Activated effector memory CD4-positive, alpha-beta T cell treated with Interleukin-2 at 50 U/mL for 16 hours (primary cell): ENCODE results near the gene TMEM242.
A peak's percentile ranks its signal among the peaks of the same experiment; 100 is the strongest.
"Not testable (repeated sequence)": the region's sequence is repeated elsewhere in the genome, so short reads cannot be mapped to it uniquely, and the experiment has no call there.

ENCODE experiments used
- DNase-seq: peaks from one replicate; pipeline ENCODE4 v3.0.0-alpha.2; 2020

The TMEM242 gene

DNA sequence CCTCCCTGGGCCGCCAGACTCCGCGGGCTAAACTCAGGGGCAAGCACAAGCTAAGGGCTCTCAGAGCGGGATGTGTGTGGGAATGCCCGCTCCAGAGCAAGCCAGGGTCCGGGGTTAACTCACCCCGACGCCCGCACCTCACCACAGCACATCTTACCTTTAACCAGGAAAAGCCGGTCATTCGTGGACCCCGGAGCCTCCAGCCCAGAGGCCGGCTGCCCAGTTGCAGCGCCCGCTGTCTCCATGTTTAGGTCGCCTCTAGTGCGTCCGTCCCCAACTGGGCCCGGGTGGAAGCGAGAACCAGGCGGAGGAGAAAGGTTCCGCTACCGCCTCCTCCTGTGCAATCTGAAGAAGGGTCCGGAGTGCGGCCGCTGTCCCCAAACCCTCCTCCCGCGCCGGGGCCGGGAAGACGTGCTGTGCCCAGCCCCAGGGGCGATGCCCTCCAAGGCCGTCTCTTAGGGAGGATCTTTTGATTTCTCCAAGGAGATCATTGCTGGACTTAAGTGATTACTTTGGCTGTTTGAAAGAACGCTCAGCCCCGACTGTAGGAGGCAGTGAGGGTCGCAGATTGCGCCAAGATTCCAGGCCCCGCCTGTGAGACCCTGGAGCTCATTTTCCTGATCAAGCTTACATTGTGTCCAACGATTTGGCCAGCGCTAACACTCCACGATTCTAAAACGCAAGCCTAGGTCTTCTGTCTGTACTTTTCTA lies at the start of gene TMEM242:
Gene TMEM242, minus strand, starts transcription at position 265 of the 711 bp plus-strand sequence. Its CDS starts 20 bp downstream, at position 245.
- peak; percentile 88 for DNase-seq

- no peak for DNase-seq
Measured at GRCh38 chr6:157372501-157373280, 49.4 kb upstream of the TMEM242 start.

DNA sequence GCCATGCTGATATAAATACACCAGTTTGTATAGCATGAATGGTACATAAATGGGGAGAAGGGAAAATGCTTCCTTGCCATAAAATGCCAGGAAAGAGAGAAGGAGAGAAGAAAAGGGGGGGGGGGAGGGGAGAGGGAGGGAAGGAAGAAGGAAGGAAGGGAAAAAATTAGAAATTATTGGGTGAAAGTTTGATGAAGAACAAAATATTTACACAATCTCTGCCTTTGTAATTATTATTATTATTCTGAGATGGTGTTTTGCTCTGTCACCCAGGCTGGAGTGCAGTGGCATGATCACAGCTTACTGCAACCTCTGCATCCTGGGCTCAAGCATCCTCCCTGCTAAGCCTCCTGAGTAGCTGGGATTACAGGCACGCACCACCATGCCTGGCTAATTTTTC lies 47.4 kb upstream of the TMEM242 start:
- no peak for DNase-seq

DNA sequence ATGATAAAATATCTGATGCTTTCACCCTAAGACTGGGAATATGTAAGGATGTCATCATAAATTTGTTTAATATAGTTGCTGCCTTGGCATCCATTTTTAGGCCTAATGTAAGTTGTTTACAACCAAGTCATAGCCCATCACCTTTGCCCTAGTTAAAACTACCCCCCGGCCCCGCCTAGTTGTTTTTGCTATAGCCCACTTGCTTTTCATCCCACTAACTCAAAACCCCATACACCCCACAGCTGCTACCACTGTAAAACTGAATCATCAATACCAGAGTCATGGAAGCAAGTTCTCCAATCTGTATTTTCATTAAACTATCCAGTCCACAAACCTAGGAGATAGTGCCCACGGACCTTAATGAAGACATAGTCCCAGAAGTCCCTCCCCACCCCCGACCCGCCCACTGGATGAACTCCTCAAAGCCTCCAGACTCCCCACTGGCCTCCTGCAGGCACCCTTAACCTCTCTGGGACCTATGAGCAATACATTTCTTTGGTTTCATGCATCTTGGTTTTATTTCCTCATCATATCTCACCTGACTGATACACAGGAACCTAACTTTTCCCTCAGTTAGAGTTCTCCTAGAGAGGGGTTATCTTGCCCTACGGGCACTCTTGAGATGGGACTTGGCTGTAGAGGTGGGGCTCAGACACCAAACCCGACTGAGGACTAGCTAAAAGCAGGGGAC lies 45.2 kb upstream of the TMEM242 start:
- no peak for DNase-seq

DNA sequence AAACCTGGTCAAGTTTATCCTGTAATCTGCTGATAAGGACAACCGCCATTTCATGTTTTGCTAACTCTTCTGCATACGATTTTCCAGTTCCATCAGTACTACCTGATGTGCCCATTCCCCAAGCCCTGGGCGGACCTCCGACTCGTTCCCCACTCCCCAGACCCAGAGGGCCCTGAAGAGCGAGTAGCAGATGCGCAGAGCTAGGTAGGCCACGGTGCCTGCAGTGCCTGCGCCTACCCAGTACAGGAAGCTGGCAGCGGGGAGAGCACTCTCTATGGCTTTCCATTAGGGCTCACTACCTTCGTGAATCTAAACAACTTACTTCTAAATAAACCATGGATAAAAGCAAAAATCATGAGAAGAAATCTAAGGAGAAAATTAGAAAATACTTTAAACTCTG lies 43.3 kb upstream of the TMEM242 start:
- DNase-seq: no peak

DNA sequence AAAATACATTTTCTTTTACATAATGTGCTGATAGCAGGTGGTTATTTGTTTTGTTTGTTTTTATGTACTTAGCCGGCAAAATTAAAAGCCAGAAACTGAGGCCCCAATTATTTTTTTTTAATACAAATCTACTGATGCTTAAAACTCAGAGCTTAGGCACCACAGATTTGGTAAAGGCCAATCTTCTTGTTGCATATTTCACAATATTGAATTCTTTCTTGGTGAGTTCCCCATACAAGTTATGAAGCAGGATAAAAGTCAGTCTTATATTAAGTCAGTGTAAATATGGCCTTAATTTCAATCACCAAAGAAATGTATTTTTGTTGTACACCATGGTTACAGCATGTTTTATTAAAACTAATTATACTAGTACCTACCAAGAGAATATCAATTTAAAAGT lies 41.4 kb upstream of the TMEM242 start:
- DNase-seq: no peak

- DNase-seq: no peak
Measured at GRCh38 chr6:157361886-157362285, 38.6 kb upstream of the TMEM242 start.

- DNase-seq: no peak
Measured at GRCh38 chr6:157358287-157358686, 35.0 kb upstream of the TMEM242 start.

DNA sequence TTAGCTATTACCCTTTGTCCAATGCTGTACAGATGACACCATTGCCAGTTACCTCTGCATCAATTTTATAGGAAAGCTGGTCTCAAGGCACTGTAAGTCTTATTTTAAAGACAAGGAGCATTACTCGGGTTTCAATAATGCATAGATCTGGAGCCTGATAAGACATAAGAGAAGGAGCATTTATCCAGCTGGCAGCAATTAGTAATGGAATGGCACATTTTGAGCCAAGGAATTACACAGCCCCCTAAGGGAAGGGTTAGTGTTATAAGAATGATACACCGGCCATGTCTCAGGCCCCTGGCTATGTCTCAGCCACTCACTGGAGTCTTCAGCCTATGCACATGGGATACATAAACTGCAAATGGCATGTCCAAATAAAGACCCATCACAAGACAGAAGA lies 23.1 kb upstream of the TMEM242 start:
- no peak for DNase-seq

DNA sequence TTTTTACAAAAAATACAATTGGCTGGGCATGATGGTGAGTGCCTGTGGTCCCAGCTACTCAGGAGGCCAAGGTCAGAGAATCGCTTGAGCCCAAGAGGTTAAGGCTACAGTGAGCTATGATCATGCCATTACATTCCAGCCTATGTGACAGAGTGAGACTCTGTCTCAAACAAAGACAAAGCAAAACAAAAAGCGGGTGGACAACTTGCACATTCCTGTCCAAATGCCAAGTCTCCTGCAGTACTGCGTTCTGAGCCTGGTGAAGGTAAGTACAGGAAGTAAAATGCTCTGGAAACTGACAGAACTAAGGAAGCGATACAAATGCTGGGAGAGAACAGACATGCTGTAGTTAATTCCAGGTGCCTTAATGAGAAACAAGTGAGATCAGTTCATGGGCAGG lies 20.4 kb upstream of the TMEM242 start:
- DNase-seq: no peak

GRCh38 chr6:157339432-157339831 lies 16.1 kb upstream of the TMEM242 start:
- no peak for DNase-seq

GRCh38 chr6:157337751-157338150 lies 14.4 kb upstream of the TMEM242 start:
- no peak for DNase-seq

DNA sequence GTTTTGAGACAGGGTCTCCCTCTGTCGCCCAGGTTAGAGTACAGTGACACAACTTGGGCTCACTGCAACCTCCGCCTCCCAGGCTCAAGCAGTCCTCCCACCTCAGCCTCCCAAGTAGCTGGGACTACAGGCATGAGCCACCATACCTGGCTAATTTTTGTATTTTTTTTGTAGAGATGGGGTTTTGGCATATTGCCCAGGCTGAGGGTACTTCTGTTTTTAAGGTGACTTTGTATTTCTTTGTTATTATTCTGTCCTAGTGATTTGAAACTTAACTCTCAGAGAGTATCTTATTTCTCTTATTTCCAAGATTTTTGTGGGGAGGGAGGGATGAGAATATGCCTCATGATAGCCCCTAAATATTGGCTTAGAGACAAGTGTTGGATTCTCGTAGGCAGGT lies 14.0 kb upstream of the TMEM242 start:
- DNase-seq: not testable (repeated sequence)

- DNase-seq: no peak
Measured at GRCh38 chr6:157335829-157336228, 12.5 kb upstream of the TMEM242 start.

- no peak for DNase-seq
Measured at GRCh38 chr6:157333956-157334355, 10.6 kb upstream of the TMEM242 start.

- no peak for DNase-seq
Measured at GRCh38 chr6:157333537-157333936, 10.2 kb upstream of the TMEM242 start.

- no peak for DNase-seq
Measured at GRCh38 chr6:157332813-157333212, 9.5 kb upstream of the TMEM242 start.

- DNase-seq: no peak
Measured at GRCh38 chr6:157330831-157331230, 7.5 kb upstream of the TMEM242 start.

- DNase-seq: no peak
Measured at GRCh38 chr6:157329829-157330228, 6.5 kb upstream of the TMEM242 start.

DNA sequence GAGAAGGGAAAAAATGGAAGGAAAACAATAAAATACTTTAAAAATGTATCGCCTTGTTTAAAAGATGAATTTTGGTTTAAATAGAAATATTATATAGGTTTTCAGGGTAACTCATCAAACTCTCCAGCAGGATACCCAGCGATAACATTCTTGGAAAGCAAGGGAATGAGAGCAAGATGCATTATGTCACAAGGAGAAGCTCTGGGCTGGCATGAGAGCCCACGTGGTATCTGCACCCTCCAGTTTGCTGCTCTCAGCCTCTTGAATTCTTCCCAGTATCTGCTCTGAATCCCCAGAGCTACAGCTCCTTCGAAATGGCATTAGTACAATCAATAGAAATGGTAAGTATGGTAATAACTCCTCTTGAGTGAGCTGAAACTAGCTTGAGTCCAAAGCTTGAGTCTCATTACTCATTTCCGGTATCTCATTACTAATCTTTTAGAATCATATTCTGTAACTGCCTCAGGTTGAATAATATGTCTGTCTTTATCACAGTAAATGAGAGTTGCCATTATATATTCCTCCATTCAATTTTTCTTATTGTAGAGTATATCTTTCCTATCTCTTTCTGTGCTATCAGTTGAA lies 4.9 kb upstream of the TMEM242 start:
- no peak for DNase-seq

- DNase-seq: no peak
Measured at GRCh38 chr6:157326979-157327378, 3.7 kb upstream of the TMEM242 start.

GRCh38 chr6:157325069-157325805 lies 1.9 kb upstream of the TMEM242 start:
- DNase-seq: no peak

GRCh38 chr6:157323966-157324300 lies 614 bp upstream of the TMEM242 start:
- DNase-seq: peak; percentile 19
